Measurements from ENCODE around the gene POU2F2. TPM values are rescaled to one million over a fixed set of nuclear protein-coding genes. Genes with fewer than 3 reads are reported as not detected.

The POU2F2 gene
- total and polyA plus RNA-seq, 11 donors = 0.16 to 10.1 (median 0.61) TPM

- Histone ChIP-seq H3K27me3 (peaks cover 6 to 67% (median 35%) of the 10 kb centered on the region in 9 donors), H3K4me3 (no peak overlapping the region), H3K36me3 (no peaks in the 10 kb centered on the region), H3K4me1 (no peaks in the 10 kb centered on the region), H3K27ac (no peak overlapping the region), H3K9me3 (no peaks in the 10 kb centered on the region)
- TF ChIP-seq POLR2A (IDR thresholded peaks at IDR 0.05) (no peak), CTCF (IDR thresholded peaks at IDR 0.05) (no peak)
- no peak for DNase-seq
- WGBS, 4 donors = 24 to 27% (median 26%) methylated on average over 5 of the region's 5 CpGs
- no peak for ATAC-seq
- intact Hi-C loops (cut with DNase I) = no loop called here
Observed at GRCh38 chr19:42149447-42150202, 17.4 kb upstream of the POU2F2 start.

DNA sequence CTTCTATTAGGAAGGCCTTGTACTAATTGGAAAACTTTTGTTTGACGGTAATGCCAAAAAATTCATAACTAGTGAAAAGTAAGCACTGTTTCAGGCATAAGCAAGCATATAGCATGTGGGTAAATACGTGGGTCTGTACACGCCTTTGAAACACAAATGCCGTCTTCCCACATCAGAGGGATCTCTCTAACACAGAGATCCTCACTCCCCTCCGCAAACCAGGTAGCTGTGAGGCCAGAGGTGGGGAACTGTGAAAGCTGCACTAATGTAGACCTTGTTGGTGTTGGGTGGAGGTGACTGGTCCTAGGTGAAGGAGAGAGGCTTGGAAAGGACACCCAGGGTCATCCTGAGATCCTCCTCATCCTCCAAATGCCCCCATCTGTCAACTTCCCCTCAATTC lies 16.0 kb upstream of the POU2F2 start:
- Histone ChIP-seq H3K9me3 (no peaks in the 10 kb centered on the region), H3K27ac (no peak overlapping the region), H3K36me3 (no peaks in the 10 kb centered on the region), H3K27me3 (peaks cover 6 to 57% (median 34%) of the 10 kb centered on the region in 9 donors), H3K4me1 (no peaks in the 10 kb centered on the region), H3K4me3 (no peak overlapping the region)
- TF ChIP-seq CTCF (IDR thresholded peaks at IDR 0.05) (no peak), POLR2A (IDR thresholded peaks at IDR 0.05) (no peak)
- intact Hi-C loops (cut with DNase I) = no loop called here
- ATAC-seq (no peak), DNase-seq (no peak)
- WGBS, 4 donors = 74 to 82% (median 76%) methylated on average over 5 of the region's 5 CpGs

GRCh38 chr19:42143341-42144234 lies 11.3 kb upstream of the POU2F2 start:
- Histone ChIP-seq H3K27me3 (peaks cover 0 to 15% (median 0%) of the 10 kb centered on the region in 9 donors), H3K9me3 (no peaks in the 10 kb centered on the region), H3K4me1 (no peaks in the 10 kb centered on the region), H3K36me3 (no peaks in the 10 kb centered on the region), H3K4me3 (no peak overlapping the region), H3K27ac (no peak overlapping the region)
- ATAC-seq (no peak), DNase-seq (no peak)
- WGBS, 4 donors = 43 to 48% (median 47%) methylated on average over 14 of the region's 14 CpGs
- intact Hi-C loops (cut with DNase I) = no loop called here
- no peak for TF ChIP-seq POLR2A (IDR thresholded peaks at IDR 0.05)
- no peak for TF ChIP-seq CTCF (IDR thresholded peaks at IDR 0.05)
